K562 (cell line): ENCODE data around the gene PRSS21. TPM values are rescaled to one million over a fixed set of nuclear protein-coding genes. Genes with fewer than 3 reads are reported as not detected.

ENCODE experiments used
- ATF3 ChIP-seq, 2 experiments: fragments of 450-650 bp in 1 of 2; sonication (generic) in 1 of 2; formaldehyde crosslinking in 1 of 2; IDR thresholded peaks in 1 of 2; conservative IDR thresholded peaks in 1 of 2; 2 replicates each; pipeline versions ENCODE4 v1.6.1 to v1.8.1; 2016 to 2023; ENCODE audit warnings: mild to moderate bottlenecking in 2 of 2, moderate library complexity in 2 of 2, inconsistent platforms in 1 of 2, missing genetic modification reagents in 1 of 2
- BCL6 ChIP-seq: fragments of 250-450 bp; sonication (Bioruptor Pico); IDR thresholded peaks from 2 replicates; pipeline ENCODE4 v1.4.0; 2020
- HDAC6 ChIP-seq: IDR thresholded peaks from 2 replicates; pipeline ENCODE4 v1.6.1; 2012; ENCODE audit warnings: low read depth, mild to moderate bottlenecking, control low read depth, inconsistent platforms, low read length, moderate library complexity
- HLTF ChIP-seq: fragments of 450-650 bp; IDR thresholded peaks from 2 replicates; pipeline ENCODE4 v1.6.1; 2016
- KAT7 ChIP-seq: sonication (generic); formaldehyde crosslinking; IDR thresholded peaks from 2 replicates; pipeline ENCODE4 v1.8.0; 2022; ENCODE audit warnings: missing genetic modification reagents, mild to moderate bottlenecking, borderline replicate concordance
- MBD2 ChIP-seq: sonication (generic); IDR thresholded peaks from 2 replicates; pipeline ENCODE4 v1.6.1; 2016; ENCODE audit warnings: low read depth, borderline replicate concordance
- THRA ChIP-seq: fragments of 450-650 bp; IDR thresholded peaks from 2 replicates; pipeline ENCODE4 v1.6.1; 2017; ENCODE audit warnings: mild to moderate bottlenecking, moderate library complexity
- polyA plus RNA-seq, 8 experiments: library from polyadenylated mRNA; depleted of rRNA in 4 of 8; stranded (reverse) in 5 of 8; unstranded in 3 of 8; fragments of >200 nt; fragmentation: Nextera tagmentation in 2 of 8; fragmentation: Illumina TruSeq in 1 of 8; extraction: Ambion mirVana in 2 of 8; extraction: Trizol in 1 of 8; gene quantifications; 2 replicates each; pipeline versions ENCODE4 v1.2.1 to v1.2.3, GENCODE V29; 2011 to 2014; ENCODE audit warnings: inconsistent platforms in 1 of 8, missing spikeins in 1 of 8
- total RNA-seq, 7 experiments: library from RNA; depleted of rRNA in 6 of 7; stranded (reverse); fragments of >200 nt in 6 of 7; fragmentation: Illumina TruSeq in 2 of 7; extraction: Trizol in 2 of 7; gene quantifications; 2 replicates each; pipeline versions ENCODE4 v1.2.1 to v1.2.3, GENCODE V29; 2011 to 2021; ENCODE audit warnings: low replicate concordance in 1 of 7
- TF ChIP-seq, protein P1 (sequence below), 2 experiments: fragments of 450-650 bp; IDR thresholded peaks; 2 replicates each; pipeline ENCODE4 v1.6.1; 2016; ENCODE audit warnings: mild to moderate bottlenecking in 2 of 2, borderline replicate concordance in 1 of 2, low read depth in 1 of 2, moderate library complexity in 1 of 2
- TF ChIP-seq, protein P2 (sequence below): fragments of 450-650 bp; IDR thresholded peaks from 2 replicates; pipeline ENCODE4 v1.6.1; 2018; ENCODE audit not compliant: partially characterized antibody

The PRSS21 gene
- total and polyA plus RNA-seq, 9 of the 15 experiments (the other 6 are each of a cell fraction or from before 2014, with no cell fraction given): 12.1 to 121 (median 61.3) TPM

- TF ChIP-seq HDAC6 (no peak), KAT7 (CRISPR knock-in tag) (peak; percentile 95; the same call in 1 of the 2 replicates), HLTF (no peak), BCL6 (peak; percentile 78), ATF3 (IDR thresholded peaks at IDR 0.05) (peak; percentile 32; the same call in 1 of the 2 replicates), ATF3 (CRISPR knock-in tag; conservative IDR thresholded peaks at IDR 0.05) (0 out of 2 replicates have a peak, but pooled peaks have one; percentile 15), MBD2 (no peak), THRA (no peak)
- TF ChIP-seq, protein P1, sequence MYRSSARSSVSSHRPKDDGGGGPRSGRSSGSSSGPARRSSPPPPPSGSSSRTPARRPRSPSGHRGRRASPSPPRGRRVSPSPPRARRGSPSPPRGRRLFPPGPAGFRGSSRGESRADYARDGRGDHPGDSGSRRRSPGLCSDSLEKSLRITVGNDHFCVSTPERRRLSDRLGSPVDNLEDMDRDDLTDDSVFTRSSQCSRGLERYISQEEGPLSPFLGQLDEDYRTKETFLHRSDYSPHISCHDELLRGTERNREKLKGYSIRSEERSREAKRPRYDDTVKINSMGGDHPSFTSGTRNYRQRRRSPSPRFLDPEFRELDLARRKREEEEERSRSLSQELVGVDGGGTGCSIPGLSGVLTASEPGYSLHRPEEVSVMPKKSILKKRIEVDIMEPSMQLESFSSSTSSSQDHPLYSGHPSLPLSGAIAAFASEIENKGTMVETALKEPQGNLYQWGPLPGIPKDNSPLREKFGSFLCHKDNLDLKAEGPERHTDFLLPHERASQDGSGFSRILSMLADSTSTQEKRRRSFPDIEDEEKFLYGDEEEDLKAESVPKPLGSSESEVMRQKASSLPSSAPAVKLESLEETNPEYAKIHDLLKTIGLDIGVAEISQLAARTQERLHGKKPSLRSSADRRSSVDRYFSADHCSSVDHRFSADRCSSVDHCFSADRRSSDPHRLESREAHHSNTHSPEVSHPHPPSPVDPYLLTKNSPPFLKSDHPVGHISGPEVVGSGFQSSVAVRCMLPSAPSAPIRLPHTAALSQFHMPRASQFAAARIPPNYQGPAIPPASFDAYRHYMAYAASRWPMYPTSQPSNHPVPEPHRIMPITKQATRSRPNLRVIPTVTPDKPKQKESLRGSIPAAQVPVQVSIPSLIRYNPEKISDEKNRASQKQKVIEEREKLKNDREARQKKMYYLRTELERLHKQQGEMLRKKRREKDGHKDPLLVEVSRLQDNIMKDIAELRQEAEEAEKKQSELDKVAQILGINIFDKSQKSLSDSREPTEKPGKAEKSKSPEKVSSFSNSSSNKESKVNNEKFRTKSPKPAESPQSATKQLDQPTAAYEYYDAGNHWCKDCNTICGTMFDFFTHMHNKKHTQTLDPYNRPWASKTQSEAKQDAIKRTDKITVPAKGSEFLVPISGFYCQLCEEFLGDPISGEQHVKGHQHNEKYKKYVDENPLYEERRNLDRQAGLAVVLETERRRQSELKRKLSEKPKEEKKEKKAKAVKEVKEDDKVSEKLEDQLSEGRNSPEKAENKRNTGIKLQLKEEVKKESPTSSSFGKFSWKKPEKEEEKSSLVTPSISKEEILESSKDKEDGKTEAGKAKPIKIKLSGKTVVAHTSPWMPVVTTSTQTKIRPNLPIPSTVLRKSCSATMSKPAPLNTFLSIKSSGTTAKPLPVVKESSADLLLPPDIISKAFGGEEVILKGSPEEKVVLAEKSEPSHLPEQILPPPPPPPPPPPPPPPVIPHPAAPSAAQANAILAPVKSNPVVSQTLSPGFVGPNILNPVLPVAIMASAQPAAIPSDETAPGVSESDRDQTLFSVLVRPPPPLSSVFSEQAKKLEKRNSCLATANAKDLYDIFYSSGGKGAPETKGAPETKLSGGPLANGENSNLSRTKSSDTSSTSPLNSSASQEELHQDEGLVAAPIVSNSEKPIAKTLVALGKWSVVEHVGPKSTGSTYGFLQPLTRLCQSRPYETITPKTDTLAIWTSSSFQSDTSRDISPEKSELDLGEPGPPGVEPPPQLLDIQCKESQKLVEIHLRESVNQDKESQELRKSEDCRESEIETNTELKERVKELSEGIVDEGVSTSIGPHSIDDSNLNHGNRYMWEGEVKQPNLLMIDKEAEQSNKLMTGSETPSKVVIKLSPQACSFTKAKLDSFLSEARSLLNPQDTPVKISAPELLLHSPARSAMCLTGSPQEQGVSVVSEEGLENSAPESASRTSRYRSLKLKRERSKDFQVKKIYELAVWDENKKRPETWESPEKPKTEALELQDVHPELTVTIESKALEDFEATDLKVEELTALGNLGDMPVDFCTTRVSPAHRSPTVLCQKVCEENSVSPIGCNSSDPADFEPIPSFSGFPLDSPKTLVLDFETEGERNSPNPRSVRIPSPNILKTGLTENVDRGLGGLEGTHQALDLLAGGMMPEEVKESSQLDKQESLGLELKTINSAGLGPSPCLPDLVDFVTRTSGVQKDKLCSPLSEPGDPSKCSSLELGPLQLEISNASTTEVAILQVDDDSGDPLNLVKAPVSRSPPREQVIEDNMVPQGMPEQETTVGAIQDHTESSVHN (IDR thresholded peaks at IDR 0.05; ENCODE audit: borderline replicate concordance in 1 of 2, low read depth in 1 of 2): no peak
- TF ChIP-seq, protein P2, sequence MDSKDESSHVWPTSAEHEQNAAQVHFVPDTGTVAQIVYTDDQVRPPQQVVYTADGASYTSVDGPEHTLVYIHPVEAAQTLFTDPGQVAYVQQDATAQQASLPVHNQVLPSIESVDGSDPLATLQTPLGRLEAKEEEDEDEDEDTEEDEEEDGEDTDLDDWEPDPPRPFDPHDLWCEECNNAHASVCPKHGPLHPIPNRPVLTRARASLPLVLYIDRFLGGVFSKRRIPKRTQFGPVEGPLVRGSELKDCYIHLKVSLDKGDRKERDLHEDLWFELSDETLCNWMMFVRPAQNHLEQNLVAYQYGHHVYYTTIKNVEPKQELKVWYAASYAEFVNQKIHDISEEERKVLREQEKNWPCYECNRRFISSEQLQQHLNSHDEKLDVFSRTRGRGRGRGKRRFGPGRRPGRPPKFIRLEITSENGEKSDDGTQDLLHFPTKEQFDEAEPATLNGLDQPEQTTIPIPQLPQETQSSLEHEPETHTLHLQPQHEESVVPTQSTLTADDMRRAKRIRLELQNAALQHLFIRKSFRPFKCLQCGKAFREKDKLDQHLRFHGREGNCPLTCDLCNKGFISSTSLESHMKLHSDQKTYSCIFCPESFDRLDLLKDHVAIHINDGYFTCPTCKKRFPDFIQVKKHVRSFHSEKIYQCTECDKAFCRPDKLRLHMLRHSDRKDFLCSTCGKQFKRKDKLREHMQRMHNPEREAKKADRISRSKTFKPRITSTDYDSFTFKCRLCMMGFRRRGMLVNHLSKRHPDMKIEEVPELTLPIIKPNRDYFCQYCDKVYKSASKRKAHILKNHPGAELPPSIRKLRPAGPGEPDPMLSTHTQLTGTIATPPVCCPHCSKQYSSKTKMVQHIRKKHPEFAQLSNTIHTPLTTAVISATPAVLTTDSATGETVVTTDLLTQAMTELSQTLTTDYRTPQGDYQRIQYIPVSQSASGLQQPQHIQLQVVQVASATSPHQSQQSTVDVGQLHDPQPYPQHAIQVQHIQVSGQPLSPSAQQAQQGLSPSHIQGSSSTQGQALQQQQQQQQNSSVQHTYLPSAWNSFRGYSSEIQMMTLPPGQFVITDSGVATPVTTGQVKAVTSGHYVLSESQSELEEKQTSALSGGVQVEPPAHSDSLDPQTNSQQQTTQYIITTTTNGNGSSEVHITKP: no peak
Observed at GRCh38 chr16:2867987-2868789, 51.2 kb downstream of the PRSS21 start (continued).
